ENCODE results near the gene SH3GL1. TPM values are rescaled to one million over a fixed set of nuclear protein-coding genes. Genes with fewer than 3 reads are reported as not detected.

Gene SH3GL1
- total RNA-seq (2014; rRNA removed; shearing (Covaris generic)) = 56.9 and 60.0 TPM in 2 replicates

GRCh38 chr19:4400135-4400936 lies at the start of gene SH3GL1:
Gene SH3GL1, minus strand, starts transcription at chr19:4400547. Its CDS starts 179 bp downstream, at chr19:4400368.
- peak; percentile 84 to 91 for DNase-seq
- H3K27ac ChIP-seq = peak within 1 kb of the TSS; percentile 77
- no peaks in the 10 kb centered on the region for H3K27me3 ChIP-seq
- peak within 1 kb of the TSS; percentile 99 for H3K4me3 ChIP-seq
- H3K36me3 ChIP-seq = peaks cover 18% of the 10 kb centered on the region; the same call in 1 of the 2 replicates
- peaks cover 8% of the 10 kb centered on the region for H3K4me1 ChIP-seq
- H3K9me3 ChIP-seq (replicated peaks) = no peaks in the 10 kb centered on the region

- H3K4me3 ChIP-seq = no peak overlapping the region
- H3K27me3 ChIP-seq = no peaks in the 10 kb centered on the region
- H3K4me1 ChIP-seq = peaks cover 5% of the 10 kb centered on the region; the same call in 1 of the 2 replicates
- no peak for DNase-seq
- peaks cover 34% of the 10 kb centered on the region for H3K36me3 ChIP-seq
- no peak overlapping the region for H3K27ac ChIP-seq
- no peaks in the 10 kb centered on the region for H3K9me3 ChIP-seq (replicated peaks)
These were observed 49.3 kb upstream of the SH3GL1 start for GRCh38 chr19:4449639-4450028.

GRCh38 chr19:4449022-4449638 lies 48.8 kb upstream of the SH3GL1 start:
- Histone ChIP-seq H3K9me3 (replicated peaks) (no peaks in the 10 kb centered on the region), H3K36me3 (peaks cover 36% of the 10 kb centered on the region), H3K27me3 (no peaks in the 10 kb centered on the region), H3K4me1 (peaks cover 5% of the 10 kb centered on the region; the same call in 1 of the 2 replicates), H3K4me3 (no peak overlapping the region), H3K27ac (no peak overlapping the region)
- no peak for DNase-seq

- Histone ChIP-seq H3K4me1 (peaks cover 5% of the 10 kb centered on the region; the same call in 1 of the 2 replicates), H3K9me3 (replicated peaks) (no peaks in the 10 kb centered on the region), H3K27me3 (no peaks in the 10 kb centered on the region), H3K4me3 (no peak overlapping the region), H3K27ac (no peak overlapping the region), H3K36me3 (peaks cover 35% of the 10 kb centered on the region)
- no peak for DNase-seq
These were observed 48.0 kb upstream of the SH3GL1 start for GRCh38 chr19:4448147-4448985.

GRCh38 chr19:4447327-4448146 lies 47.2 kb upstream of the SH3GL1 start:
- Histone ChIP-seq H3K4me1 (peaks cover 5% of the 10 kb centered on the region; the same call in 1 of the 2 replicates), H3K27me3 (no peaks in the 10 kb centered on the region), H3K27ac (no peak overlapping the region), H3K4me3 (no peak overlapping the region), H3K9me3 (replicated peaks) (no peaks in the 10 kb centered on the region), H3K36me3 (peaks cover 33% of the 10 kb centered on the region)
- DNase-seq = no peak

- peaks cover 5% of the 10 kb centered on the region; the same call in 1 of the 2 replicates for H3K4me1 ChIP-seq
- H3K9me3 ChIP-seq (replicated peaks) = no peaks in the 10 kb centered on the region
- peaks cover 32% of the 10 kb centered on the region for H3K36me3 ChIP-seq
- no peak overlapping the region for H3K4me3 ChIP-seq
- H3K27me3 ChIP-seq = no peaks in the 10 kb centered on the region
- H3K27ac ChIP-seq = no peak overlapping the region
- DNase-seq = peak in 1 of 2 experiments; percentile 44
These were observed 46.4 kb upstream of the SH3GL1 start for GRCh38 chr19:4446704-4447200.

GRCh38 chr19:4445963-4446703 lies 45.8 kb upstream of the SH3GL1 start:
- DNase-seq = no peak
- H3K4me1 ChIP-seq = peaks cover 5% of the 10 kb centered on the region; the same call in 1 of the 2 replicates
- peaks cover 31% of the 10 kb centered on the region for H3K36me3 ChIP-seq
- no peaks in the 10 kb centered on the region for H3K27me3 ChIP-seq
- H3K27ac ChIP-seq = no peak overlapping the region
- H3K9me3 ChIP-seq (replicated peaks) = no peaks in the 10 kb centered on the region
- H3K4me3 ChIP-seq = no peak overlapping the region

- Histone ChIP-seq H3K9me3 (replicated peaks) (no peaks in the 10 kb centered on the region), H3K36me3 (peaks cover 31% of the 10 kb centered on the region), H3K27me3 (no peaks in the 10 kb centered on the region), H3K4me3 (no peak overlapping the region), H3K27ac (no peak overlapping the region), H3K4me1 (peaks cover 5% of the 10 kb centered on the region; the same call in 1 of the 2 replicates)
- DNase-seq = no peak
These were observed 44.7 kb upstream of the SH3GL1 start for GRCh38 chr19:4444765-4445741.

- Histone ChIP-seq H3K36me3 (peaks cover 36% of the 10 kb centered on the region), H3K4me1 (peaks cover 5% of the 10 kb centered on the region; the same call in 1 of the 2 replicates), H3K4me3 (no peak overlapping the region), H3K9me3 (replicated peaks) (no peaks in the 10 kb centered on the region), H3K27ac (no peak overlapping the region), H3K27me3 (no peaks in the 10 kb centered on the region)
- DNase-seq = no peak
These were observed 43.8 kb upstream of the SH3GL1 start for GRCh38 chr19:4443966-4444764.

GRCh38 chr19:4443188-4443587 lies 42.8 kb upstream of the SH3GL1 start:
- Histone ChIP-seq H3K36me3 (peaks cover 36% of the 10 kb centered on the region), H3K27ac (no peak overlapping the region), H3K9me3 (replicated peaks) (no peaks in the 10 kb centered on the region), H3K4me3 (no peak overlapping the region), H3K4me1 (peaks cover 5% of the 10 kb centered on the region; the same call in 1 of the 2 replicates), H3K27me3 (no peaks in the 10 kb centered on the region)
- DNase-seq = no peak

- Histone ChIP-seq H3K27me3 (no peaks in the 10 kb centered on the region), H3K27ac (no peak overlapping the region), H3K4me1 (peaks cover 5% of the 10 kb centered on the region; the same call in 1 of the 2 replicates), H3K9me3 (replicated peaks) (no peaks in the 10 kb centered on the region), H3K4me3 (no peak overlapping the region), H3K36me3 (peaks cover 36% of the 10 kb centered on the region)
- no peak for DNase-seq
These were observed 42.4 kb upstream of the SH3GL1 start for GRCh38 chr19:4442819-4443146.
